ENCODE results near the gene TEDDM1.

- TF ChIP-seq POLR2A (IDR thresholded peaks at IDR 0.05; ENCODE audit: low read length) (no peak), GATA1 (IDR thresholded peaks at IDR 0.05; ENCODE audit: low read depth, low read length) (no peak)
Observed at GRCh38 chr1:182400567-182400966, at the start of gene TEDDM1.

Data from erythroblast (primary cell).